DLD1 (cell line): ENCODE measurements around the gene ISG20L2.

ENCODE experiments used
- in situ Hi-C: cut with HindIII; loops from 2 replicates; pipeline ENCODE4 v1.10.0; 2017; ENCODE audit warnings: low sequenced_read_pairs

The ISG20L2 gene

GRCh38 chr1:156742017-156742416, 13.5 kb upstream of the ISG20L2 start:
- in situ Hi-C loops, result no loop called here

- in situ Hi-C loops, result no loop called here
Observed at GRCh38 chr1:156741481-156741983, 13.0 kb upstream of the ISG20L2 start.

GRCh38 chr1:156740741-156741480, 12.3 kb upstream of the ISG20L2 start, which contains the start of gene MRPL24:
MRPL24 (minus strand) TSS chr1:156741088; CDS start chr1:156738704, 2,384 bp downstream.
- in situ Hi-C loops, result no loop called here

GRCh38 chr1:156740237-156740740, 11.7 kb upstream of the ISG20L2 start:
- in situ Hi-C loops, result no loop called here

DNA sequence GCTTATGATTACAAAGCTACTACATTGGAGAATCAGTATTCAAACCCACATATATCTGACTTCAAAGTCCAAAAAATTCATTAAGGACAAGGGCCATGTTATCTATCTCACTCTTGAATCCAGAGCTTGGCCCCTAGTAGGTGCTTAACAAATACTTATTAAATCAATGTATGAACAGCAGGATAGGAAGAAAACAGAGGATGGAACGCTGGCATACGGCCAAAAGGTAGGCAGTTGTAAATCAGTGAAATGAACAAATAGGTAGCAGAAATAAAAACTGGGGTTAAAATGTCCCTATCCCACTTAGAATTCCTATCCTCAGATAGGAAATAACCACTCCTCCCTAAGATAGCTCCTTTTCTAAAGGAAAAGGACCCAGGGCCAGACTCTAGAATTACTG, 10.3 kb upstream of the ISG20L2 start:
- in situ Hi-C loops, result no loop called here

GRCh38 chr1:156738407-156738806, 9.8 kb upstream of the ISG20L2 start:
- in situ Hi-C loops, result no loop called here

DNA sequence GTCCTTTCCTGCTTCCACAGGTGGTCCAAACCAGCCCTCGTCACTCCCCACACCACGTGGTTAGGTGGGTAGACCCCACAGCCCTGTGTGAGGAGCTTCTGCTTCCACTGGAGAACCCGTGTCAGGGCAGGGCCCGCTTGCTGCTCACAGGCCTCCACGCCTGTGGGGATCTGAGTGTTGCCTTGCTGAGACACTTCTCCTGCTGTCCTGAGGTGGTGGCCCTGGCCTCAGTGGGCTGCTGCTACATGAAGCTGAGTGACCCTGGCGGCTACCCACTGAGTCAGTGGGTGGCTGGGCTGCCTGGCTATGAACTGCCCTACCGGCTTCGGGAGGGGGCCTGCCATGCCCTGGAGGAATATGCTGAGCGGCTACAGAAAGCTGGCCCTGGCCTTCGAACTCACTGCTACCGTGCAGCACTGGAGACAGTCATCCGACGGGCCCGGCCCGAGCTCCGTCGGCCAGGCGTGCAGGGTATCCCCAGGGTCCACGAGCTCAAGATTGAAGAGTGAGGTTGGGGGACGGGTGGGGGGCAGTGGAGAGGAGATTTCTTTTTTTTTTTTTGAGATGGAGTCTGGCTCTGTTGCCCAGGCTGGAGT, 5.5 kb upstream of the ISG20L2 start:
- in situ Hi-C loops, result no loop called here

GRCh38 chr1:156727926-156728598, 504 bp downstream of the ISG20L2 start, which contains the start of gene METTL25B:
METTL25B (plus strand) TSS chr1:156728469; CDS start chr1:156729105, 636 bp downstream.
- in situ Hi-C loops, result no loop called here

DNA sequence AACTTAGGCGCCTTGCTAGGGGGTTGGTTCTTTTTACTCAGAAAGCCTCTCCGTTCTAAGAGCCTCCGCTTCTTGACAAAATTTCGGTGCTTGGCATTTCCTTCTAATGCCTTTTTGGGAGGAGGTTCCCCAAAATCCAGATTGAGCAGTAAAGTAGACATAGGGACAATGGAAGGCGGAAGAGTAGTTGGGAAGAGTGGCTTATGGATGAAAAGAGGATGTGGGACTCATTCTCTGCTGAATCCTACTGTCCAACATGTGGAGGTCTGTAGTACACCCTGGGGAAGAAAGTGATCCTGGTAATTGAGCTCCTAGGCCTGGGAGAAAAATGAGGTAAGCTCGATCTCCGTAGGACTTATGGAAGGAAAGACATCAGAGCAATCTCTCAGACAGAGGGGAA, 1.1 kb downstream of the ISG20L2 start:
- in situ Hi-C loops, result no loop called here

DNA sequence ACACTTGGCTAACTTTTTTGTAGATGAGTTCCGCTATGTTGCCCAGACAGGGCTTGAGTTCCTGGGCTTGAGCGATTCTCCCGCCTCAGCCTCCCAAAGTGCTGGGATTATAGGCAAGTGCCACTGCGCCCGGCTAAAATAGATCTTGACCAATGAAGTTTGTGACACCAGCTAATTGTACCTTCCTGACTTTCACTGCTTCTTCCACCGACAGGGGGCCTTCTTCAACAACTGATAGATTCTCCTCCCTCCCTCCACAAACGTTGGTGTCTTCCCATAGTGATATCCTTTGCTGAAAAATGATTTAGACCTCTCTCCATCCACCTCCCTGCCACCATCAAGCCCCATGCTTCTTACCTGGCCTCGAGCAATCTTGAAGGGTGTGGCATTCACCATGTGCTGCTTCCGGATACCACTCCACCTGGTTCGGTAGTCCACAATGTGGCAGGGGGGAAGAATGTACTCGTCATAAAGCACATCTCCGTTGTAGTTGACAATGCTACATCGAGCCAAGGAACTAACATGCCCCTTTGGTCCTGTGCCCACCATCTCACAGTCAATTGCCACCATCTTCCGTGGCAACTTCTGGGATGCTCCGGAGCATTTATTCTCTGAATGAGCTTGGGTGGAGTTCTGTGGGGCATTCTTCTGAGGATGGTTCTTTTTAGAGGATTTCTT, 1.9 kb downstream of the ISG20L2 start:
- in situ Hi-C loops, result no loop called here

DNA sequence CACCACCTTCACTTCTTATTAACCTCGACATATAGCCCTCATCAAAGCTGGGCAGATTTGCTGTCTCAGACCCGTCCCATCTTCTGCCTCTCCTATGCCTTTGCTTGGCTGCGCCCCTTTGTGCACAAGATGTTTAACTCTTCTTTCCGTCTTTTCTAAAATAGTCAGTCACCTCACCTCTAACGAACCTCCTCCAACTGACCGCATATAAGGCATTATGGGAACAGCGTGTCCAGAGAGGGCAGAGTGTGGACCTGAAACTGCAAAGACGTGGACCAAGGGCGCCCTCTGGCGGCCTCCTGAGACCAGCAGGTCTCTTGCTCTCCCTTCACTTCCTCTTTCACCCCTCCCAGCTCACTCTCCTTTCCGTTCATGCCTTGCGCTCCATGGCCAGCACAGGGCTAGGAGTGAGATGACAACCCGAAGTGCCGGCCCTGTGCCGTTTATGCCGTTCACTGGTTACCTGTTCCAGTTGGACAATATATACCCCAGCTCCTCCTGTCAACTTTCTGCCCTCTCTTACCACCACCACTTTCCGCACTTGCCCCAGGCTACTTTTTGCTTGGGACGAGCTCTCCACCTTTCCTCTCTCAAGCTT, 2.8 kb downstream of the ISG20L2 start:
- in situ Hi-C loops, result no loop called here

- in situ Hi-C loops, result no loop called here
Observed at GRCh38 chr1:156721535-156721934, 7.0 kb downstream of the ISG20L2 start.

DNA sequence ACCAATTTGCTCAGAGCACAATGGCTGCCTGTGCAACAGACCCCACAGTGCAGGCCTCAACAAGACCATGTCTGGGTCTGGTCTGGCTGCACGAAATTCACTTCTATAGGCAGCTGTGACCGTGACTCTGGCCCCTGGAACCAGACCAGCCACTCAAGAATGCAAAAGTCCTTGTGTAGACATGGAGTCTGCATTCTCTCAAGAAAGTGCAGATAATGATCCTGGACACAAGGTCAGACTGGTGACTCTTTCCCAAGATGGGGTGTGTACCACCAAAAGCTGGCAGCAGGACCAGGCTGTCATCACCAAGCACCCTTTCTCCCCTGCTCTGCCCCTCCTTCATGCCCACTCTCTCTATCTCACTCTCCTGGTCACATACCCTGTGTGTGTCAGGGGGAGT, 7.4 kb downstream of the ISG20L2 start:
- in situ Hi-C loops, result no loop called here

DNA sequence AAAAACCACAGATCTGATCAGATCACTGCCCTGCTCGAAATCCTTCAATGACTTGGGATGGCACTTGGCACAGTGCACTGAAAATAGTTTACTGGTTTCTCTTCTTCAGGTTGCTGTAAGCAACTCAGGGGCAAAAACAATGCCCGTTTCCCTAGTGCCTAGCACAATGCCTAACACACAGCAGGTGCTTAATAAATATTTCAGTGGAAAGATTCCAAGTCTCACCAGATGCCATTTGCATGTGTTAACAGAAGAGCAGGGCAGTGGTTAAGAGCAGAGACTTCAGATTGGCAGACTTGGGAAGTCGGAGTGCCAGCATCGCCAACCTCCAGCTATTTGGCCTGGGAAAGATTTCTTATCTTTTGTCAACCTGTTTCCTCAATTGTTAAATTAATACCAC, 11.2 kb downstream of the ISG20L2 start:
- in situ Hi-C loops, result no loop called here

DNA sequence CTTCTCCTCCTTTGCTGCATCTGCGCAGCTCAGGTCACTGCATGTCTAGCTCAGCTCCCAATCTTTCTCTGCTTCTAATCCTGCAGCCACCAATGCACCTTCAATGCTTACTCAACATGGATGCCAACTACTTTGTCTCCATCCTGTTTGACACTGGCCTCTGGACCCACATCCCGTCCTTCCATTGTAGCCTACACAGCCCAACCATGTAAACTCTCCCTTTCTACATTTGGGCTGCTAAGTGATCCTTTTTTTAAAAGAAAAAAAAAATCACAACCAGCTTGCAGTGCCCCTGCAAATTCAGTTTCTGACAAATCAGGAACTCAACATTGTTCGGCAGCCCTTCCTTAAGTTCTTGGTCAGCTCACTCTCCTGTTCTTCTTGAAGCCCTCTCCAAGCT, 13.7 kb downstream of the ISG20L2 start:
- in situ Hi-C loops, result no loop called here

- in situ Hi-C loops, result no loop called here
Observed at GRCh38 chr1:156712626-156713025, 15.9 kb downstream of the ISG20L2 start.

DNA sequence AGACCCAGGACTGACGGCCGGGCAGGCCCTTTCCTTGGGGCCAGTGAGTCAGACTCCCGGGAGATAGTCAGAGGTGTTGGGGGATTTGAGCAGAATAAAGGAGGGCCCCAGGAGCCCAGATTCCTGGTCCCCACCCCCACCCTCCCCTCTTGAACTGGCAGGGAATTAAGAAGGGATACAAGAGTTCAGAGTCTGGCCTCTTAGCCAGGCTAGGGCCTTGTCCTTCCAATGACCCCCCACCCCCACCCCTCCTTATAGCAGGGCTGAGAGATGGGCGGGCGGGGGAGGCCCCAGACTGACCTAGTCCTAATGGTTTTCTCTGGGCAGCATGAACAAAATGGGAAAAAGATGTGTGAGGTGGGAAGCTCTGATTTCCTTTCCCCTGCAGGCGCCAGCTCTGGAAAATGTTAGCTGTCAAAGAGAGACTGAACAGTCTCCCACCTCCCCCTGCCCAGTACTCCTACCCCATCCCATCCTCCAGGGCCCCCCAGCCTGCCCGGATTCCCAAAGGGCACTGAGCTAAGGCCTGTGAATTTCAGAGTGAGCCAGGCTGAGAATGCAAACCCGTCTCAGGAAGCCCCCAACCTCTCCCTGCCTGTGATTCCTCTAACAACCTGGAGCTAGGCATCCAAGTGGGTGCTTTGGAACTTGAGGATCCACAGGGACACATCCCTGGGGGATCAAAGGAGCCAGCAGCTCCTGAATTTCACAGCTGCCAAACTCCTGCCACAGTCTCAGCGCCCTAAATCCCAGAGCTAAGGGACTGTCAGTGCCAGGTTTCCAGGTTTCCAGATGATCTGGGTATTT, 17.4 kb downstream of the ISG20L2 start:
- in situ Hi-C loops, result no loop called here

DNA sequence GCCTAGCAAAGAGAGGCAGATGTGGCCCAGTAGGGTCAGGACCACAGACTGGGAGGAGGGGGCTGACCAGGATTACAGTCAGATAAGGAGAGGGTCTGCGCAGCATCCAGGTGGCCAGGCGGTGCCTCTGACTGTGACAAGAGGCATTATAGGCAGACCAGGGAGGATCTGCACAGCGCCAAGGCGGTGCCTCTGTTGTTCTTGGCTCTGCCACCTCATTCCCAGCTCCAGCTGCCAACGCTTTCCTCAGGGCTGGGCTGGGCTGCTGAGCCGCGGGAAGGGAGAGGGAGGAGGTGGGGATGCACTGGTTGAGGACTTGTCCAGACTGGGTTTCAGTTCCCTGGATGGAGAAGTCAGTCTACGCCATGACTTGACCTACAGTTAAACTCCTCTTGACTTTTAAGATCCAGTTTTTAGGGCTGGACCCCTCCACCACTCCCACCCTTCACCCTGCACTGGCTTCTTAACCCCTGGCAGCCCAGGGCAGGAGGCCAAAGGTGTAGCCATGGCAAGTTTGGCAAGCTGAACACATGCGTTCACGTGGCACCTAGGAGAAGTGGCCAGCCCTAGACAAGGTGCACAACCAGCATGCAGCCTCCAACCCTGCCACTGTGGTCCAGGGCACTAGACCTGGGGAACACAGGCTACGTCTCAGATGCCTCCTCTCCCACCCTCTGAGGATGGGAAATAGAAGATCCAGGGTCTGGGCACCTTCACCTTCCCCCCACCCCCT, 18.6 kb downstream of the ISG20L2 start:
- in situ Hi-C loops, result no loop called here

DNA sequence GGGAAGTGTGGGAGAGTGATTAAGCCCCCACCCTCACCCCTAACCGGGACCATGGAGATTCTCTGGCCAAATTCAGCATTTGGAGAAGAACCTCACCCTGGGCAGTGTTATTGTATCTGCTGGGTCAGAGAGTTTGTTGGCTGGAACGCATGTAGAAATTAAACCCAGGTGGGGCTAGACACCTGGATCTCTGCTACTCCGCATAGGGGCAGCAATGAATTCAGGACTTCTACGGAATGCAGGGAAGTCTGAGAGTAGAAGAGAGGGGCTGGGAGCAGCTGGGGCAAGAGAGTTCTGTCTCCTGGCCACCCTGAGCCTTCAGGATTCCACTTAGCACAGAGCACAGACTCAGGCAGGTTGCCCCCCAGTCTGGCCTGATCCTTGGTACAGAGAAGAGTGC, 19.5 kb downstream of the ISG20L2 start:
- in situ Hi-C loops, result no loop called here
